GM12892 (cell line): ENCODE data around the gene FAM47E.

ENCODE experiments used
- POLR2AphosphoS5 ChIP-seq: IDR thresholded peaks from 2 replicates; pipeline ENCODE4 v1.6.1; 2011; ENCODE audit warnings: low read depth, low read length, control low read depth
- TAF1 ChIP-seq: IDR thresholded peaks from 2 replicates; pipeline ENCODE4 v1.6.1; 2011; ENCODE audit warnings: low read depth, mild to moderate bottlenecking, control low read depth, low read length, borderline replicate concordance

DNA sequence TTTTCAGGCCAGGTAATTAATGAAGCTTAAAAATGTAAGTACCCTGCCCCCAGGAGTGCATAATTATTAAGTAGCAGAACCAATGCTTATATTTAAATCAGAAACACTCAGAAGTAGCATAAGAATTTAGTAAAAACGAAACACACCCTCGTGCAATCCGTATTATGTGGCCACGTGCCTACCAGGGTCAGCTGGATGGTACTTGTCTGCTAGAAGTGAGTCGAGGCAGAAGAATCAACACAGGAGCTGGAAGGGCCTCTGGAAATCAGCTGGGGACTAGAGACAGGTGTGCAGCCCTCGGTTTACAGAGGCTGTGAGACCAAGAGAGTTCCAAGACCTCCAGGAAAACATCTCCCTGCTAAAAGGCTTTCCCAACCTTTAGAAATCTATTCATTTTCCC is 559 bp upstream of the FAM47E start:
- TF ChIP-seq POLR2AphosphoS5 (no peak), TAF1 (no peak)
